Activated B cell treated with CpG ODN at 0.5 μM for 24 hours (primary cell): ENCODE data around the gene PPM1J. TPM values are rescaled to one million over a fixed set of nuclear protein-coding genes. Genes with fewer than 3 reads are reported as not detected.

Experiments used
- ATAC-seq: fragments of 200-7000 bp; cut with Tn5 transposase; one replicate; pipeline ENCODE4 v1.10.0; 2021; ENCODE audit warnings: low read depth, mild to moderate bottlenecking, moderate library complexity
- CTCF ChIA-PET: fragments of 350-600 bp; sonication (Branson Sonifier 250); formaldehyde crosslinking; loops from one replicate; lab custom pipeline; 2021; ENCODE audit warnings: antibody characterized with exemption; lab: Charles Lee
- POLR2A ChIA-PET: fragments of 350-600 bp; sonication (Branson Sonifier 250); formaldehyde crosslinking; loops from one replicate; lab custom pipeline; 2021; ENCODE audit warnings: antibody characterized with exemption; lab: Charles Lee
- DNase-seq: peaks from one replicate; pipeline ENCODE4 v3.0.0; 2022
- H3K27ac Mint-ChIP-seq: one replicate; pipeline ENCODE4 v1.8.0; 2020; ENCODE audit warnings: mixed read lengths
- H3K27me3 Mint-ChIP-seq: one replicate; pipeline ENCODE4 v1.8.0; 2021; ENCODE audit warnings: mixed read lengths
- H3K36me3 Mint-ChIP-seq: one replicate; pipeline ENCODE4 v1.8.0; 2021; ENCODE audit warnings: low read depth, mixed read lengths
- H3K4me1 Mint-ChIP-seq: one replicate; pipeline ENCODE4 v1.8.0; 2021; ENCODE audit warnings: mixed read lengths
- H3K4me3 Mint-ChIP-seq: one replicate; pipeline ENCODE4 v1.8.0; 2020; ENCODE audit warnings: mild to moderate bottlenecking, mixed read lengths
- H3K9me3 Mint-ChIP-seq: one replicate; pipeline ENCODE4 v1.8.0; 2020; ENCODE audit warnings: mixed read lengths
- intact Hi-C: fragments of 100-400 bp; cut with micrococcal nuclease; formaldehyde crosslinking; loops from one replicate; pipeline ENCODE4 v1.15.1; 2024
- total RNA-seq: library from RNA; stranded (reverse); gene quantifications from 2 replicates; pipeline ENCODE4 v1.2.3, GENCODE V29; 2022
- TF ChIP-seq, protein P1 (sequence below): fragments of 200-600 bp; IDR thresholded peaks from one replicate; pipeline ENCODE4 v1.8.0; 2022; ENCODE audit warnings: antibody characterized with exemption, mild to moderate bottlenecking

The PPM1J gene
- total RNA-seq, 1 donor from 2014 or later, result 0.75 TPM

GRCh38 chr1:112708002-112708448 is 7.1 kb downstream of the PPM1J start:
- Mint-ChIP-seq H3K27me3 (no peaks in the 10 kb centered on the region), H3K36me3 (no peaks in the 10 kb centered on the region), H3K9me3 (no peaks in the 10 kb centered on the region), H3K27ac (no peak overlapping the region), H3K4me1 (peaks cover 38% of the 10 kb centered on the region), H3K4me3 (peak overlapping the region; percentile 82)
- ChIA-PET POLR2A (interaction anchor here (0.6 to 2.4 kb wide), 5 partner anchors 66 to 317 kb away, joined by 3 to 11 read pairs (median 3); partner anchors contain the start of genes CAPZA1 and ST7L), CTCF (interaction anchor here (1.0 to 6.5 kb wide), 11 partner anchors 9 to 350 kb away, joined by 3 to 50 read pairs (median 5); partner anchors contain the start of genes MOV10 and ST7L)
- TF ChIP-seq, protein P1, sequence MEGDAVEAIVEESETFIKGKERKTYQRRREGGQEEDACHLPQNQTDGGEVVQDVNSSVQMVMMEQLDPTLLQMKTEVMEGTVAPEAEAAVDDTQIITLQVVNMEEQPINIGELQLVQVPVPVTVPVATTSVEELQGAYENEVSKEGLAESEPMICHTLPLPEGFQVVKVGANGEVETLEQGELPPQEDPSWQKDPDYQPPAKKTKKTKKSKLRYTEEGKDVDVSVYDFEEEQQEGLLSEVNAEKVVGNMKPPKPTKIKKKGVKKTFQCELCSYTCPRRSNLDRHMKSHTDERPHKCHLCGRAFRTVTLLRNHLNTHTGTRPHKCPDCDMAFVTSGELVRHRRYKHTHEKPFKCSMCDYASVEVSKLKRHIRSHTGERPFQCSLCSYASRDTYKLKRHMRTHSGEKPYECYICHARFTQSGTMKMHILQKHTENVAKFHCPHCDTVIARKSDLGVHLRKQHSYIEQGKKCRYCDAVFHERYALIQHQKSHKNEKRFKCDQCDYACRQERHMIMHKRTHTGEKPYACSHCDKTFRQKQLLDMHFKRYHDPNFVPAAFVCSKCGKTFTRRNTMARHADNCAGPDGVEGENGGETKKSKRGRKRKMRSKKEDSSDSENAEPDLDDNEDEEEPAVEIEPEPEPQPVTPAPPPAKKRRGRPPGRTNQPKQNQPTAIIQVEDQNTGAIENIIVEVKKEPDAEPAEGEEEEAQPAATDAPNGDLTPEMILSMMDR, result no peak
- intact Hi-C loops, result loop anchor here (10.0 kb wide), 1 partner anchor 53 kb away; no protein-coding TSS in a partner anchor
- no peak for ATAC-seq
- DNase-seq, result no peak

GRCh38 chr1:112707221-112708001 is 7.7 kb downstream of the PPM1J start:
- CTCF ChIA-PET, result interaction anchor here (1.0 to 6.5 kb wide), 12 partner anchors 9 to 349 kb away, joined by 3 to 50 read pairs (median 4); partner anchors contain the start of genes MOV10 and ST7L
- peak; percentile 74 for DNase-seq
- Mint-ChIP-seq H3K4me1 (peaks cover 44% of the 10 kb centered on the region), H3K36me3 (no peaks in the 10 kb centered on the region), H3K9me3 (no peaks in the 10 kb centered on the region), H3K27me3 (no peaks in the 10 kb centered on the region), H3K4me3 (peak overlapping the region; percentile 82), H3K27ac (no peak overlapping the region)
- peak; percentile 75 for ATAC-seq
- TF ChIP-seq, protein P1, result no peak
- POLR2A ChIA-PET, result interaction anchor here (0.6 to 2.4 kb wide), 7 partner anchors 33 to 317 kb away, joined by 3 to 11 read pairs (median 3); partner anchors contain the start of genes CAPZA1, MOV10 and ST7L
- intact Hi-C loops, result loop anchor here (1.0 to 10.0 kb wide), 7 partner anchors 8 to 317 kb away; partner anchors contain the start of genes CAPZA1, MOV10, PPM1J and ST7L

DNA sequence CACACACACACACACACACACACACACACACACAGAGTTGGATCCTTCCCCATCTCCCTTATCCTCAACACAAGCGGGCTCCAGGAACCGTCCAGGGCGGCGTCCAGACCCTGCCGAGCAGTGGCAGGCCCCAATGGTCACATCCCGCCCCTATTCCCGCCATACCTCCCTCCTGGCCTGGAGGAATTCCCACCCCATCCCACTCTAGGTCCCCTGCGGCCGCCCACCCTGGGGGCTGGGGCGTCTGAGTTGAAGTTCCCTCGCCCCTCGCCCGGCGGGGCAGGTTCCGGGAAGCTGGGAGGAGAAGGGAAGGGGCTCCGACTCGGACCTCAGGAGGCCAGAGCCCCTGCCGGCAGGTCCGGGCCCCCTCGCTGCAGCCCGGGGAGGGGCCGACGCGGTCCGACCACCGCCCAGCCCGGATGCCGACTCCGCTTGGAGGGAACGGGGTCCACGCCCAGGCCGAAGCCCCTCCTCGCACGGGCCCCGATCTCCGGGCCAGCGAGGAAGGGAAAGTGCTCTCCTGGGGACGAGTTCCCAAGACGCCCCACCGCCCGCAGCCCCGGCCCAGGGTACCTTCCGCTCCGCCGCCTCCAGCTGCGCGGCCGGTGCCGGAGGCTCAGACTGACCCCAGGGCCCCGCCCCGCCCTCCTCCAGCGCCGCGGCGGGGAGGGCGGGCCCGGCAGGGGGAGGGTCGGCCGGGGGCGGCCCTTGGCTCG is 8.5 kb downstream of the PPM1J start, which contains the start of gene RHOC:
TSS of gene RHOC (minus strand) at position 623 of the 716 bp plus-strand sequence. CDS start 3,328 bp downstream, outside the sequence.
- ATAC-seq, result peak; percentile 86
- TF ChIP-seq, protein P1, result no peak
- peaks cover 51% of the 10 kb centered on the region for H3K4me1 Mint-ChIP-seq
- no peak for DNase-seq
- peak within 1 kb of the TSS; percentile 82 for H3K4me3 Mint-ChIP-seq
- POLR2A ChIA-PET, result interaction anchor here (0.6 to 2.3 kb wide), 5 partner anchors 32 to 316 kb away, joined by 3 to 7 read pairs (median 3); partner anchors contain the start of genes CAPZA1, MOV10 and ST7L
- intact Hi-C loops, result loop anchor here (1.0 to 10.0 kb wide), 7 partner anchors 9 to 316 kb away; partner anchors contain the start of genes CAPZA1, MOV10, PPM1J and ST7L
- H3K27ac Mint-ChIP-seq, result no peak within 1 kb of the TSS
- no peaks in the 10 kb centered on the region for H3K36me3 Mint-ChIP-seq
- H3K9me3 Mint-ChIP-seq, result no peaks in the 10 kb centered on the region
- H3K27me3 Mint-ChIP-seq, result no peaks in the 10 kb centered on the region
- CTCF ChIA-PET, result interaction anchor here (0.8 to 6.5 kb wide), 5 partner anchors 9 to 315 kb away, joined by 4 to 50 read pairs (median 5); partner anchors contain the start of genes MOV10 and PPM1J

DNA sequence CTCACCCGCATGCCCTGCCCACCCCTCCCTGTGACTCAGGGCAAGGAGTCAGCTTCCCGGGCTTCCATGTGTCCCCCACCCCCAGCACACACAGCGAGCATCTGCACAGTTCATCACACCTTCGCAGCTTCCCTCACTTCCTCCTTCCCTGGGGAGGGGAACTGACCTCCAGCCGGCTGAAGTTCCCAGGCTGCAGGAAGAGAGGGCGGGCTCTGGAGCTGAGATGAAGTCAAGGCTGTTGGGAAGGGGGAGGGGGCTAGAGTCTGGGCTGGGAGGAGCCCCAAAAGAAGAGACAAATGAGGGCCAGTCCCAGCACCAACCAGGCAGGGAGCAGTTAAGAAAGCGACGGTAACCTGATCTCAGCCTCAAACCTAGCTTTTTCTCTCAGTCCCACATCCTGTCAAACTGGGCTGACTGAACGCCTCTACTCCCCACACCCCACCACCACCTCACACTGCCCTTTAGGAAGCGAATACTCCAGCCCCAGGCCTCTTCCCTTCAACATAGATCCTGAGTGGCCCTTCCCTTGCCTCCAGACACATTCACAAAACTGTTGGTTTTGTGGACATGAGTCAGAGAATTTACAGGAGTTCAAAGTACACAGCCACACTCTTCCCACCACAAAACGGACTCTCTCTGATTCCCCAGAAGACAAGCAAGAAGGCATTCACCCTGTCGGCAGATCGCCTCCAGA is 10.1 kb downstream of the PPM1J start:
- no peaks in the 10 kb centered on the region for H3K36me3 Mint-ChIP-seq
- ATAC-seq (peak; percentile 27), DNase-seq (no peak)
- ChIA-PET CTCF (interaction anchor here (1.5 to 2.1 kb wide), 5 partner anchors 10 to 336 kb away, joined by 3 to 13 read pairs (median 7); partner anchors contain the start of gene PPM1J), POLR2A (interaction anchor here (0.6 to 2.3 kb wide), 7 partner anchors 9 to 1160 kb away, joined by 3 to 13 read pairs (median 5); partner anchors contain the start of genes MOV10, PPM1J and ST7L)
- peak overlapping the region; percentile 67 for H3K27ac Mint-ChIP-seq
- H3K9me3 Mint-ChIP-seq, result no peaks in the 10 kb centered on the region
- intact Hi-C loops, result loop anchor here (10.0 kb wide), 1 partner anchor 50 kb away; no protein-coding TSS in a partner anchor
- H3K4me1 Mint-ChIP-seq, result peaks cover 67% of the 10 kb centered on the region
- H3K4me3 Mint-ChIP-seq, result peak overlapping the region; percentile 67
- no peaks in the 10 kb centered on the region for H3K27me3 Mint-ChIP-seq
- TF ChIP-seq, protein P1, result no peak
